ENCODE data around the gene STX1B.

The STX1B gene

DNA sequence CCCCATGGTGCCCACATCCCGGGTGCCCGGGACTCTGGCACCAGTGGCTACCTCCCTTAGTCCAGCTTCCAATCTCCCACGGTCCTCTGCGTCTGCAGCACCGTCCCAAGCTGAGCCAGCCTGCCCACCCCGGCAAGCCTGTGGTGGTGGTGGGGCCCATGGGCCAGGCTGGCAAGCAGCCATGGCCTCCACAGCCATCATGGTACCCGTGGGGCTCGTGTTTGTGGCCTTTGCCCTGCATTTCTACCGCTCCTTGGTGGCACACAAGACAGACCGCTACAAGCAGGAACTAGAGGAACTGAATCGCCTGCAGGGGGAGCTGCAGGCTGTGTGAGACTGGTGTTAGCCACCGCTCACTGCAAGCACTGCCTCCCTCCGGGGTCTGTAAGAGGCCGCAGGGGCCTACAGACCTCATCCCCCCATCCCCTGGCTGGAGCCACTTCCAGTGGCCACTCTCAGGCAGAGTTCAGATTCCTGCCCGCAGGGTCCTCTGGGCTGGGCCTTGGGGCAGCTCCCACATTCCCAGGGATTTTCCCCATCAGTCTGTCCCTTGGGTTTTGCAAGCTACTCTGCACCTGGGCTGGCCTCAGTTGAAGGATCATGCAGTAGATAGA, 56.8 kb downstream of the STX1B start:
- TF ChIP-seq FOXP2 (optimal IDR thresholded peaks at IDR 0.05; ENCODE audit: borderline replicate concordance, extremely low read depth, extremely low read length, insufficient read depth) (no peak), SIN3A (IDR thresholded peaks at IDR 0.05; ENCODE audit: borderline replicate concordance, insufficient read depth, low read length) (no peak), TAF1 (IDR thresholded peaks at IDR 0.05; ENCODE audit: borderline replicate concordance, insufficient read depth, low read length) (no peak), POLR2AphosphoS5 (IDR thresholded peaks at IDR 0.05; ENCODE audit: low read depth, low read length) (no peak)
- TF ChIP-seq, protein P1, sequence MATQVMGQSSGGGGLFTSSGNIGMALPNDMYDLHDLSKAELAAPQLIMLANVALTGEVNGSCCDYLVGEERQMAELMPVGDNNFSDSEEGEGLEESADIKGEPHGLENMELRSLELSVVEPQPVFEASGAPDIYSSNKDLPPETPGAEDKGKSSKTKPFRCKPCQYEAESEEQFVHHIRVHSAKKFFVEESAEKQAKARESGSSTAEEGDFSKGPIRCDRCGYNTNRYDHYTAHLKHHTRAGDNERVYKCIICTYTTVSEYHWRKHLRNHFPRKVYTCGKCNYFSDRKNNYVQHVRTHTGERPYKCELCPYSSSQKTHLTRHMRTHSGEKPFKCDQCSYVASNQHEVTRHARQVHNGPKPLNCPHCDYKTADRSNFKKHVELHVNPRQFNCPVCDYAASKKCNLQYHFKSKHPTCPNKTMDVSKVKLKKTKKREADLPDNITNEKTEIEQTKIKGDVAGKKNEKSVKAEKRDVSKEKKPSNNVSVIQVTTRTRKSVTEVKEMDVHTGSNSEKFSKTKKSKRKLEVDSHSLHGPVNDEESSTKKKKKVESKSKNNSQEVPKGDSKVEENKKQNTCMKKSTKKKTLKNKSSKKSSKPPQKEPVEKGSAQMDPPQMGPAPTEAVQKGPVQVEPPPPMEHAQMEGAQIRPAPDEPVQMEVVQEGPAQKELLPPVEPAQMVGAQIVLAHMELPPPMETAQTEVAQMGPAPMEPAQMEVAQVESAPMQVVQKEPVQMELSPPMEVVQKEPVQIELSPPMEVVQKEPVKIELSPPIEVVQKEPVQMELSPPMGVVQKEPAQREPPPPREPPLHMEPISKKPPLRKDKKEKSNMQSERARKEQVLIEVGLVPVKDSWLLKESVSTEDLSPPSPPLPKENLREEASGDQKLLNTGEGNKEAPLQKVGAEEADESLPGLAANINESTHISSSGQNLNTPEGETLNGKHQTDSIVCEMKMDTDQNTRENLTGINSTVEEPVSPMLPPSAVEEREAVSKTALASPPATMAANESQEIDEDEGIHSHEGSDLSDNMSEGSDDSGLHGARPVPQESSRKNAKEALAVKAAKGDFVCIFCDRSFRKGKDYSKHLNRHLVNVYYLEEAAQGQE (IDR thresholded peaks at IDR 0.05; ENCODE audit: insufficient read depth in 1 of 2, low read depth in 2 of 2, low read length in 2 of 2), result no peak

DNA sequence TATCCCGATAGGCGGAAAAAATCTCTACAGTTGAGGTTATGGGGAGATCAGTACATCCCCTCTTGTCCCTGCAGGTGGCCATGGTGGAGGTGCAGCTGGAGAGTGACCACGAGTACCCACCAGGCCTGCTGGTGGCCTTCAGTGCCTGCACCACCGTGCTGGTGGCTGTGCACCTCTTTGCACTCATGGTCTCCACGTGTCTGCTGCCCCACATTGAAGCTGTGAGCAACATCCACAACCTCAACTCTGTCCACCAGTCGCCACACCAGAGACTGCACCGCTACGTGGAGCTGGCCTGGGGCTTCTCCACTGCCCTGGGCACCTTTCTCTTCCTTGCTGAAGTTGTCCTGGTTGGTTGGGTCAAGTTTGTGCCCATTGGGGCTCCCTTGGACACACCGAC, 57.3 kb downstream of the STX1B start:
- TF ChIP-seq FOXP2 (optimal IDR thresholded peaks at IDR 0.05; ENCODE audit: borderline replicate concordance, extremely low read depth, extremely low read length, insufficient read depth), result no peak
- no peak for TF ChIP-seq SIN3A (IDR thresholded peaks at IDR 0.05; ENCODE audit: borderline replicate concordance, insufficient read depth, low read length)
- TF ChIP-seq, protein P1 (IDR thresholded peaks at IDR 0.05; ENCODE audit: insufficient read depth in 1 of 2, low read depth in 2 of 2, low read length in 2 of 2), result no peak
- no peak for TF ChIP-seq TAF1 (IDR thresholded peaks at IDR 0.05; ENCODE audit: borderline replicate concordance, insufficient read depth, low read length)
- no peak for TF ChIP-seq POLR2AphosphoS5 (IDR thresholded peaks at IDR 0.05; ENCODE audit: low read depth, low read length)

DNA sequence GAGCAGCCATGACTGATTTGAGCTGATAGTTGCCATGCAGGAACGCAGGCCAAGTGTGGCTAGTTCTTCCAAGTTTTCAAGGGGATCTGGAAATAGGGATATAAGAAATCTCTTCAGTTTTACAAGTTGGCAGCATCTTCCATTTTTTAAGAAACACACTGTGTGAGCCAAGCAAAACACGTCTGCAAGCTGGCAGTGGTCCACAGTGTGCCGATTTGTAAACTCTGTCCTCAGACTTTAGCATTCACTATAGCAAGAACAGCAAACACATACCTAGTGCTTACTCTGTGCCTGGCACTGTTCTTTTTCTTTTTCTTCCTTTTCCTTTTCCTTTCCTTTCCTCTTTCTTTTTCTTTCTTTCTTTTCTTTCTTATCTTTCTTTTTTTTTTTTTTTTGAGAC, 58.7 kb downstream of the STX1B start:
- no peak for TF ChIP-seq FOXP2 (optimal IDR thresholded peaks at IDR 0.05; ENCODE audit: borderline replicate concordance, extremely low read depth, extremely low read length, insufficient read depth)
- TF ChIP-seq SIN3A (IDR thresholded peaks at IDR 0.05; ENCODE audit: borderline replicate concordance, insufficient read depth, low read length), result no peak
- TF ChIP-seq TAF1 (IDR thresholded peaks at IDR 0.05; ENCODE audit: borderline replicate concordance, insufficient read depth, low read length), result no peak

DNA sequence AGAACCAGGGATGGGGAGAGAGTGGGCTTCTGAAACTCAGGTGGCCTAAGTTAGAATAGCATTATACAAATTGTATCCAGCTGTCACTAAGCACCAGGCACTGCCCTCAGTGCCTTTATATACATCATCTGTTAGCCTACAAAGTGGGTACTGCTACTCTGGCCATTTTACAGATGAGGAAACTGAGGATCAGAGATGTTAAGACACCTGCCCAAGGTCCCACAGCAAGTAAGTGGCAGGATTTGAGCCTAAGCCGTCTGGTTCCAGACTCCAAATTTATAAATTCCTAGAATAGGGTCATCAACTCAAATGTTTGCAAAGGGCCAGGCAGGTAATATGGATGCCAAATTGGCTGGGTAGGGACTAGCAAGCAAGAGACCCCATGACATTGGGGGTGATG, 59.2 kb downstream of the STX1B start:
- TF ChIP-seq FOXP2 (optimal IDR thresholded peaks at IDR 0.05; ENCODE audit: borderline replicate concordance, extremely low read depth, extremely low read length, insufficient read depth) (no peak), POLR2AphosphoS5 (IDR thresholded peaks at IDR 0.05; ENCODE audit: low read depth, low read length) (no peak), TAF1 (IDR thresholded peaks at IDR 0.05; ENCODE audit: borderline replicate concordance, insufficient read depth, low read length) (no peak), SIN3A (IDR thresholded peaks at IDR 0.05; ENCODE audit: borderline replicate concordance, insufficient read depth, low read length) (no peak)
- TF ChIP-seq, protein P1 (IDR thresholded peaks at IDR 0.05; ENCODE audit: insufficient read depth in 1 of 2, low read depth in 2 of 2, low read length in 2 of 2), result no peak

DNA sequence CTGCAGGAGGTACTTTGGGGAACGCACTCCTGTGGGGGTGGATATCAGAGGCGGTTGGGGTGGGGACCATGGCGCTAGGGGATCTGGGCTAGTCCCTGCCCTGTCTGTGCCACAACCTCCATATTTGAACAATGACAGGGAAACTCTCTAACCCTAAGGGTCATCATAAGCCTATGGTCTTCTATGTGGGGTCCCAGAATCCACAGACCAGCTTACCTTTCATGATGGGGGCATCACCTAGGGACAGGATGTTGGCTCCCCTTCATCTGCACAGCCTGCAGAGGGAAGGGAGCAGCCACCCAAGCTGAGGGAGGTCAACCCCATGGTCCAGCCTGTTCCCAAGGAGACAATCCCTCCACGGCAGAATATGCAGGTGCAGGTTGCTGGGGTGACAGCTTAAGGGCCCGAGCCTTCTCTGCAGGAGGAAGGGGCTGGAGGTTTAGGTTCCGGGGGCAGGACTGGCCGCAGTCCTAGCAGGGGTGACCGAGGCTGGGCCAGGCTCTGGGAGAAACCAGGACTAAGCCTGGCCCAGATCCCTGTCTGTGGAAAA, 59.8 kb downstream of the STX1B start:
- no peak for TF ChIP-seq SIN3A (IDR thresholded peaks at IDR 0.05; ENCODE audit: borderline replicate concordance, insufficient read depth, low read length)
- TF ChIP-seq, protein P1 (IDR thresholded peaks at IDR 0.05; ENCODE audit: insufficient read depth in 1 of 2, low read depth in 2 of 2, low read length in 2 of 2), result no peak
- no peak for TF ChIP-seq TAF1 (IDR thresholded peaks at IDR 0.05; ENCODE audit: borderline replicate concordance, insufficient read depth, low read length)
- TF ChIP-seq POLR2AphosphoS5 (IDR thresholded peaks at IDR 0.05; ENCODE audit: low read depth, low read length), result no peak; the same call in 1 of the 2 replicates
- TF ChIP-seq FOXP2 (optimal IDR thresholded peaks at IDR 0.05; ENCODE audit: borderline replicate concordance, extremely low read depth, extremely low read length, insufficient read depth), result no peak
